ENCODE measurements around the gene CENPP.

DNA sequence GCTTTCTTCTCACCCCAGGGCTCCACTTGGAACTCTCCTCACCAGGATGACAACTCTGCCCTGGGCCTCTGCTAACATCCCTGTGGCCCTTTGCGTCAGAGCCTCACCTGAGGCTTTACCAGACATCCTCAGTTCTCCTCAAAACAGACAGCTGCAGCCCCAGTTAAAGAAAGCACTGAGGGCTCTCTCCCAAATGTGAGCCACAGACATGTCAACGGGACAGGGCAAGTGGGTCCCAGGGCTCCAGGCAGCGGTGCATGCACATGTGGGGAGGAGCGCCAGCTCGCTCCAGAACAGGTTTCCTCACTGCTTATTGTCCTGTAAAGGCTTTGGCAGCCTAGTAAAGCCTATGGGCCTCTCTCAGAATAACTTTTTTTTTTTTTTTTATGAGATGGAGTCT is 306.9 kb downstream of the CENPP start:
- TF ChIP-seq GATA3 (IDR thresholded peaks at IDR 0.05; ENCODE audit: low read depth, low read length) (no peak), GATA2 (IDR thresholded peaks at IDR 0.05; ENCODE audit: low read depth, low read length) (no peak)

All from SH-SY5Y (cell line).